C1 segment of cervical spinal cord (tissue), 14 donors: ENCODE data around the gene NARS2.
A peak's percentile ranks its signal among the peaks of the same experiment; 100 is the strongest.

ENCODE experiments used
- DNase-seq, 14 donors: peaks; one replicate each; lab custom pipeline; 2025; lab: John Stamatoyannopoulos, UW

Gene NARS2

DNA sequence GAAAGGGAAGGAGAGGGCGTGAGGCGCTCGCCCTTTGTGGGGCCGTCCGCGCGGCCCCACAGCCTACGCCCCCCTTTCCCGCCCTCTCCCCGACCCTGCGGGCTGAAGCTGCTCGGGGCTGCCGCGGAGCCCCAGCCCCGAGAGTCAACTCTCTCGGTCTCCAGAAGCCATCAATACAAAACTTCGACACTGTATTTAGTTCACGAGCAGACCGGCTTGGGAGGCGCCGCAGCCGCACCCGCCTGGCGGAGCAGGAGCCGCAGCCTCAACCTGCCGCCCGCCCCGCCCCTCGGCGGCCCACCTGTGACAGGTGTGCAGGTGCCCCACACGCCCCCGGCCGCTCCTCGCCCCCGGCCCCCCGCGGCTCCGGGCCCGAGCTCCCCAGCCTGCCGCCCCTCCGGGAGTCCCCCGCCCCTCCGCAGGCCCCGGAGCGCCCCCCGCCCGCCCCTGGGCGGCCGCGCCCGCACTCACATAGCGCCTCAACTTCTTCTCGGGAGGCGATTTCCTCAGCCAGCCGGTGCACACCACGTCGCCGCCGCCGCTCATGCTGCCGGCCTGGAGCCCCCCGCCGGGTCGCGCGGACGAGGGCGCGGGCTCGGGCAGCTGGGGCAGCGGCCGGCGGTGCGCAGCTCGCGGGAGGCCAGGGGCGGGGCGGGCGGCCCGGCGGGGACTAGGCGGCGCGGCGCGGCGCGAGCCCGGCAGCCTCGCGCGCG, 157.3 kb downstream of the NARS2 start, which contains the start of gene GAB2:
TSS of gene GAB2 (minus strand) at position 646 of the 713 bp plus-strand sequence. CDS start at position 546, 100 bp downstream.
- peak in 2 of 14 donors; percentile 62 to 67 for DNase-seq

- DNase-seq = peak; percentile 26 to 90 (median 76)
These were observed 158.1 kb downstream of the NARS2 start for GRCh38 chr11:78416285-78417174.

GRCh38 chr11:78415338-78415737, 159.3 kb downstream of the NARS2 start:
- DNase-seq = no peak

DNA sequence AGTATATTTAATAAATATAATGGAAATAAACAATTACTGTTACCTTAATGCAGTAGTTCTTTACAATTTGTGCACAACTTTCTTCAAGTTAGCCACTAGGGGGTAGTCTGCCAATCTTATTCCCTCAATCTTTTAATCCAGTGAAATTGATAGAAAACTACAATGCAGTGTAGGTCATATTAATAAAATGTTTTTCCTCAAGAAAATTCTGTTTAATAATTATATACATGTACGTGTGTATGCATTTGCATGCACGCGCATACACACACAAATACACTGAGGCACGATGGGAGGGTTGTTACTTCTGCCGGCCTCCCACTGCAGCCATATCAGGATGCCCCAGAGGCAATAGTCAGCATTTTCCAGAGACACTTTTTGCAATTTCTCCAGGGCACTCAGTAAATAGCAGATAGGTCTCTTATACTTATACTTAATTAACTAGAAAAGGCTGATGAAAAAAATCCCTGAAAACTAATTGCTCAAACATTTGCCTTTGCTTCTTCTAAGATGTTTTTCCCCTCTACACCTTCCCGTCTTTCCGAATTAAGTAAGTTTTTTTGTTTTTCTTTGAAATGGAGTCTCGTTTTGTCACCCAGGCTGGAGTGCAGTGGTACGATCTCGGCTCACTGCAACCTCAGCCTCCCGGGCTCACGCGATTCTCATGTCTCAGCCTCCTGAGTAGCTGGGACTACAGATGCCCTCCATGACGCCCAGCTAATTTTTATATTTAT, 160.2 kb downstream of the NARS2 start:
- DNase-seq = no peak

DNA sequence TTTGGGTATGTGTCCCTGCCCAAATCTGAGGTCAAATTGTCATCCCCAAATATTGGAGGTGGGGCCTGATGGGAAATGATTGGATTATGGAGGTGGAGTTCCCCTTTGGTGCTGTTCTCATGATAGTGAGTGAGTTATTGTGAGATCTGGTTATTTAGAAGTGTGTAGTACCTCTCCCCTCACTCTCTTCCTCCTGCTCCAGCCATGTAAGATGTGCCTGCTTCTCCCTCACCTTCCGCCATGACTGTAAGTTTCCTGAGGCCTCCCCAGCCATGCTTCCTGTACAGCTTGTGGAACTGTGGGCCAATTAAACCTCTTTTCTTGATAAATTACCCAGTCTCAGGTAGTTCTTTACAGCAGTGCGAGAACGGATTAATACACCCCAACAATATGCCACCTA, 166.0 kb downstream of the NARS2 start:
- no peak for DNase-seq

DNA sequence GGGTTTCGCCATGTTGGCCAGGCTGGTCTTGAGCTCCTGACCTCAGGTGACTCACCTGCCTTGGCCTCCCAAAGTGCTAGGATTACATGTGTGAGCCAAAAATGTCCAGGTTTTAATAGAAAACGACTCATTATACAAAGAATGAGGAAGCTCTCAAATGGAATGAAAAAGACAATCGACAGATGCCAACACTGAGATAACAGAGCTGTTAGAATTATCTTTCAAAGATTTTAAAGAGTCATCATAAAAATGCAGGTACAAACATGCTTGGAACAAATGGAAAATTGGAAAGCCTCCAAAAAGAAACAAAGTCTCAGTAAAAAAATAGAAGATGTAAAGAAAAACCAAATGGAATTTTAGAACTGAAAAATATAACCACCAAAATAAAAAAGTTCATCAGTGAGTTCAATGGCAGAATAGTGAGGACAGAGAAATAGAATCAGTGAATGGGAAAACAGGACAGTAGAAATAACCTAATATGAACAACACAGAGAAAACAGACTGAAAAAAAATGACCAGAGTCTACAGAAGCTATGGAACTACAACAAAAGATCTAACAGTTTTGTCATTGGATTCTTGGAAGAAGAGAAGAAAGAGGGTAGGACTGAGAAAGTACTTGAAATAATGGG, 168.0 kb downstream of the NARS2 start:
- no peak for DNase-seq

GRCh38 chr11:78405805-78406204, 168.9 kb downstream of the NARS2 start:
- DNase-seq = no peak

DNA sequence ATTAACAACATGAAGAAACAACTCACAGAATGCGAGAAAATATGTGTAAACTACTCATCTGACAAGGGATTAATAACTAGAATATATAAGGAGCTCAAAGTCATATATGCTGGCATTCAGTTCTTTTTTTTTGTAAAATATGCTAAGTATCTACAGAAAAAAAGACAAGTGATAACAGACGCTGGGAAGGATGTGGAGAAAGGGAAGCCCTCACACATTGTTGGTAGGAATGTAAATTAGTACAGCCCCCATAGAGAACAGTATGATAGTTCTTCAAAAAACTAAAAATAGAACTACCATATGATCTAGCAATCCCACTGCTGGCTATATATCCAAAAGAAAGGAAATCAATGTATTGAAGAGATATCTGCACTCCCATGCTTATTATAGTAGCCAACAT, 170.9 kb downstream of the NARS2 start:
- DNase-seq = no peak

- no peak for DNase-seq
These were observed 171.8 kb downstream of the NARS2 start for GRCh38 chr11:78402847-78403246.

DNA sequence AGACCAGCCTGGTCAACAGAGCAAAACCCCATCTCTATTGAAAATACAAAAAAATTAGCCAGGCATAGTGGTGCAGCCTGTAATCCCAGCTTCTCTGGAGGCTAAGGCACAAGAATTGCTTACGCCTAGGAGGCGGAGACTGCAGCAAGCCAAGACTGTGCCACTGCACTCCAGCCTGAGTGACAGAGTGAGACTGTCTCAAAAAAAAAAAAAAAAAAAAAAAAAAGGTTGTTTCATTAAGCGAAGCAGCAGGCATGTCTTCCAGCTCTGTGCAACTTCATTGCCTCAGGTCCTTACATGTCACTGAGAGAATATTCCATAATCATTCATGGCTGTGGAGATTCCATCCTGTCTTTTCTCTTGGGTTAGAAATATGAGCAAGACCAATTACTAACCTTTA, 174.0 kb downstream of the NARS2 start:
- DNase-seq = no peak

GRCh38 chr11:78400116-78400515, 174.5 kb downstream of the NARS2 start:
- DNase-seq = no peak

DNA sequence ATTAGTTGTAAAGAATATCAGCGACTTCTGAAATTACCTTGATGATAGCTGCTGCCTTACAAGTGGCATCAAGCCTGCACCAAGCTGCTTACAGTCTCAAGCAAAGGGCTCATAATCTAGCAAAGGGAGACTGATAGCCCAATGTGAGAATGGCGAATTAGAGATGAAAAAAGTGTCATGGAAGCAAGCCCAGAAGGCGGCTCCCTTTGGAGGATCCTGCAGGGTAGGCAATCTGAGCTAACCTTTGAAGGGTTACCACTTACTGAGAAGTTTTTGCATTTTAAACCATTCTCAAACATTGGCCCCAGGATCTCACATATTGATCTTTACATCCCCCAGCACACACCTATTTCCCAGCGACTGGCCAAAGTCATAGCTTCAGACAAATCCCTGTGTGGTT, 175.5 kb downstream of the NARS2 start:
- DNase-seq = no peak

DNA sequence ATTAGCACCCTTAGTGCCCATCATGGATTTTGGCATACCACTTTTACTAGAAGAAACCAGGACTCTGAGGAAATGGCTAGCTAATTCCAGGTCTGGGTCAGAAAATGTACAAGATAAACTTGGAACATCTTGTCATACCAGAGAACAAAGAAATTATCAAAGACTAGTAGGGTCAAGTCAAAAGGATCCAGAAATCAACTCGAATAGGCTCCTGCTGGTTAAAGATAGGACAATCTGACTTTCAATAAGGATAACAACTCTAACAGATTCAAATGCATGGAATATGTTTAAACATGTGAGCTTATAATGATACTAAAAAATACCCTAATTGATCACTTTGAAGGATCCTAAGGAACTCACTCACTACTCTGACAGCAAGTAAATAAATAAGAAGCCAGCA, 175.9 kb downstream of the NARS2 start:
- no peak for DNase-seq

DNA sequence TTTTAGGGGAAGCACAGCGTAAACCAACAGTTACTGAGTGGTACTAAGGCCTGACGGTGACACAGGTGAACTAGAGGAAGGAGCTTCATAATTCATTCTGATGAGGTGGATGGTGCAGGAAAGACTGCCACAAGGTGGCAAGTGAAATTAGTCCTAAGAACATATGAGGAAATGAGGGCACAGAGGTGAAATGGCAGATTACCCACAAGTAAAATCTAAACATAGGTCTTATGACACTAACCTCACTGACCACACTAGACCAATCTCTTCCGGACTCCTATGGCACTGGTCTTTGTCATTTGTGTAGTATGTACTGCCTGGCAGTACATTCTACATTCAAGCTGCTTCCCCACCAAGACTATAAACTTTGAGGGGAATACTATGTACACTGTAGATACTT, 177.3 kb downstream of the NARS2 start:
- DNase-seq = no peak

- DNase-seq = no peak
These were observed 179.1 kb downstream of the NARS2 start for GRCh38 chr11:78395597-78395996.

DNA sequence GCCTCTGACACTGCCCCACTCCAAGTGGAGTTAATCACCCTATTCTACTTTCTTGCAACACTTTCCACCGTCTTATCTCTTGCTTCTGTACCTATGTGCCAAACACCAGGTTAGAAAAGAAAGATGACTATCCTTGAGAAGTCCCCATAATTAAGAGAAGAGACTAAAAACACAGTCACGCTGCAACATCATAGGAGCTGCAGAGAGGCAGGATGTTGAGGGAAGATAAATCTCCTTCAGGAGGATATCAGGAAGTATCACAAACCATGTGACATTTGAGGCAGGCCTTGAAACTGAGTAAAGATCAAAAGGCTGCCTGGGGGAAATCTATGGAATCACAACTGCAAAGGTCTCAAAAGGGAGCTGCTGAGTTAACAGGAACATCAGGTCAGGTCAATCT, 181.8 kb downstream of the NARS2 start:
- DNase-seq = no peak

DNA sequence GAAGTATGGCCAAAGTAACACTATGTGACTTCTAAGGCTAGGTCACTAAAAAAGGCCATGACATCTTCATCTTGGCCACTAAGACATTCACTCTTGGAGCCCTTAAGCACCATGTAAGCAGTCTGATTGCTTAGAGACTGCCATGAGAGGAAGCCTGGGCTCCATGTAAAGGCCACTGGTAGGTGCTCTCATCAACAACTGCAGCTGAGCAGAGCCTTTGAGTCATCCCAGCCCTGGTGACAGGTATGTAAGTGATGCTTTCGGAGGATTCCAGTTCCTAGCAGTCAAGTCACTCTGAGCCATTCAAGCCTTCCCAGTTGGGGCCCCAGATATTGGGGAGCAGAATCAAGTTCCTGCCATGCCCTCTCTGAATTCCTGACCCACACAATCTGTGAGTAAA, 183.2 kb downstream of the NARS2 start:
- no peak for DNase-seq

DNA sequence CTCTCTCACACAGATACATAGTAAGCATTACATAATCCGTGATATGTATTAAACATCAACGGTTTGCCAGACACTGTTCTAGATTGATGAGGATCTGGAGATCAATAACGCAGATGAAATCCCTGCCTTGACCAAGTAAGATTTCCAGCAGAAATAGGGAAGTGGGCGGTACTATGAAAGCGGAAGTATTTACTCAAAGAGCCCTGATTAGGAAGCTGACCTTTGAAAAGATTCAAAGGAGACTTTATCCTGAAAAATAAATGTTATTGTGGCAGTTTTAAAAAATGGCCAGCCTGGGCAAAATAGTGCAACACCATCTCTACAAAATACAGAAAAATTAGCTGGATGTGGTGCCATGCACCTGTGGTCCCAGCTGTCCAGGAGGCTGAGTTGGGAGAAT, 183.9 kb downstream of the NARS2 start:
- DNase-seq = no peak

DNA sequence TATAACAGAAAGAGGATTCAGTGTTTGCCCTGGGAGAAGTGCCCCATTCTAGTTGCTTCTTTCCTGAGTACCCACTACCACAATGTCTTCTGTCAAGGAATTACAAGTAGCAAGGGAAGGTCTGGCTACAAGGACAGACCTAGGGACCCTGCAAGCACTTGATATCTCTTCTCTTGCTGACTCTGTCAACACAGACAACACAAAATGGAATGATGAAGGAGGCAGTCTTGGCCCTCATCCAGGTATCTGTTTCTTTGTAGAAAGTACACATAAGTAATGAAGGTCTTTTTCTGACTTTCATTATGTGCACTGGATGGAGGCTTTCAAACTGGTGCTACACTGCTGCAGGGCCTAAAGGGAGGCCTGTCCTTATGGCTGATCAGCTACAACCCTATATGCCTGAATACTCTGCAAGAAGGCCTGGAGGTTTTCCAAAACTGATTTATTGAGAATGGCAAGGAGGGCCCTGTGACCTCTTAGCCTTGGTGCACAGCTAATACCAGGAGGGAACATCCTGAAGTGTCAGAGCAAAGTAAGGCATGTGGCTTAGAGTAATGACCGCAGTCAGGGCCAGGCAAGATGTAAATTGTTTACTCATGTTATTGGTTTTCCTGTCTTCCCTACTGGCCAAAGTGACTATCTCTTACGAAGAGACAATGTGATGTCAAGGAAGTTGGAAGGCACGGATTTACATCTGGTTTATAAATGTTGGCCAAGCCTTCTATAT, 188.3 kb downstream of the NARS2 start:
- DNase-seq = no peak
